ENCODE measurements around the gene MALT1. TPM values are rescaled to one million over a fixed set of nuclear protein-coding genes. Genes with fewer than 3 reads are reported as not detected.
"Not testable (repeated sequence)": the region's sequence is repeated elsewhere in the genome, so short reads cannot be mapped to it uniquely, and the experiment has no call there.

MALT1 gene
- polyA plus RNA-seq, 1 donor from 2014 or later: 40.5 TPM

DNA sequence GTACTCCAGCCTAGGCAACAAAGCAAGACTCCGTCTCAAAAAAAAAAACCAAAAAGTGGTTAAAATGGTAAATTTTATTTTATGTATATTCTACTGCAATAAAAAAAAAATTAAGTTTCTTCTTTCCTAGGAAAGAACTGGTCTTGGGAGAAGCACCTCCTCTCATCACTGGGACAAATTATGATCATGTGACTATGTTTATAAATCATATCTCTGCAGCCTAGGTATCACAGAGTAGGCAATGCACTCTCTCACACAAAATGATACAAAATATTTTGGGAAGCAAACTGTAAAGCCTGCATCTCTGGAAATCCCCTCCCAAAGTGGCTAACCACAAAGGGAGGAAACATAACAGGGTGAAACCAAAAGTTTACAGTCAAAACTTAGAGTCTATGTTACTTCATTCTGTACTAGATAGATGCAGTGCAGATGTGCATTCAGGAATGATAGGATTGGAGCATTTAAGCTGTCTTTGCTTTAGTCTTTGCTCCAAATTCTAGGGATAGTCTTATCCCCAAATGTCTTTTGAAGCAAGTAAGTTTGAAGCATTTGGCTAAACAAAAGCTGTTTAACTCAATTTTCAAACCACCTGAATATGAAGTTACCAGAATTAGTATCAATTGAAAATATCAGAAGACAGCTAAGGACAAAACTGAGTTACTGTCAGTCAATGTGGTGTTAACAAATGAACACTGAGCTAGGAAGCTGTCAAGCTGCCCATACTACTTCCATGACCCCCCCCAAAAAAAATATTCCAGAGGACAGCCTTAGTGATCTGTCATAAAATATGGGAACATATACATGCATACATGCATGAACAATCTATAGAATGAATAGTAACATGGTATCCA, 21.1 kb upstream of the MALT1 start:
- H3K4me2 ChIP-seq (ENCODE audit: low read length): no peak overlapping the region

DNA sequence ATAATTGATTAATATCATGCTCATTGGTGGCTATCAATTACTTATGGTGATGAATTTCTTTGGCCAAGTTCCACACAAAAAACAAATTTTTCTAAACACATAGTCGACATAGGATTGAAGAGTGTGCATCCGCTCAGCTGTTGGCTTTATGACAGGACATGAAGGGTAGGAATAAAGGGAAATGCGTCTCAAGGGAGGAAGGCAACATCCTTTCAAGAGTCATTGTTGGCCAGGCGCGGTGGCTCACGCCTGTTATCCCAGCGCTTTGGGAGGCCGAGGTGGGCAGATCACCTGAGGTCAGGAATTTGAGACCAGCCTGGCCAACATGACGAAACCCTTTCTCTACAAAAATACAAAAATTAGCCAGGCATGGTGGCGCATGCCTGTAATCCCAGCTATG, 20.4 kb upstream of the MALT1 start:
- H3K4me3 ChIP-seq (ENCODE audit: low read length); H3K79me2 ChIP-seq (replicated peaks; ENCODE audit: insufficient read depth, low read length); H2AFZ ChIP-seq (ENCODE audit: low read depth, low read length); H3K36me3 ChIP-seq (ENCODE audit: insufficient read depth, low read length); H3F3A ChIP-seq (ENCODE audit: insufficient read depth, low read length, poor library complexity, severe bottlenecking); H4K20me1 ChIP-seq (ENCODE audit: insufficient read depth); H3K9me3 ChIP-seq (ENCODE audit: low read length); H3K27ac ChIP-seq (ENCODE audit: low read length); H3K9me2 ChIP-seq (ENCODE audit: insufficient read depth, low read length); H3K9ac ChIP-seq (ENCODE audit: low read length); H3K27me3 ChIP-seq (ENCODE audit: insufficient read depth, low read depth, low read length); H3K4me2 ChIP-seq (ENCODE audit: low read length): not testable (repeated sequence)

More for the DNA sequence above, 21.1 kb upstream of the MALT1 start:
- Histone ChIP-seq H3F3A (ENCODE audit: insufficient read depth, low read length, poor library complexity, severe bottlenecking) (no peaks in the 10 kb centered on the region), H3K27me3 (ENCODE audit: insufficient read depth, low read depth, low read length) (no peaks in the 10 kb centered on the region), H3K79me2 (replicated peaks; ENCODE audit: insufficient read depth, low read length) (no peaks in the 10 kb centered on the region), H3K27ac (ENCODE audit: low read length) (no peak overlapping the region), H3K9ac (ENCODE audit: low read length) (no peak overlapping the region), H3K9me2 (ENCODE audit: insufficient read depth, low read length) (no peaks in the 10 kb centered on the region), H3K9me3 (ENCODE audit: low read length) (no peaks in the 10 kb centered on the region), H4K20me1 (ENCODE audit: insufficient read depth) (no peaks in the 10 kb centered on the region), H3K36me3 (ENCODE audit: insufficient read depth, low read length) (no peaks in the 10 kb centered on the region), H3K4me3 (ENCODE audit: low read length) (no peak overlapping the region), H2AFZ (ENCODE audit: low read depth, low read length) (no peak overlapping the region)
- TF ChIP-seq SMC3 (conservative IDR thresholded peaks at IDR 0.05; ENCODE audit: poor library complexity) (no peak), RAD21 (conservative IDR thresholded peaks at IDR 0.05) (no peak), MXI1 (conservative IDR thresholded peaks at IDR 0.05; ENCODE audit: poor library complexity, severe bottlenecking) (no peak), TAF1 (IDR thresholded peaks at IDR 0.05; ENCODE audit: low read depth) (no peak), EZH2 (IDR thresholded peaks at IDR 0.05; ENCODE audit: borderline replicate concordance, insufficient read depth, low read length, poor library complexity, severe bottlenecking) (no peak), POLR2AphosphoS5 (IDR thresholded peaks at IDR 0.05) (no peak), EP300 (conservative IDR thresholded peaks at IDR 0.05; ENCODE audit: poor library complexity, severe bottlenecking) (no peak)
- TF ChIP-seq, protein P1, sequence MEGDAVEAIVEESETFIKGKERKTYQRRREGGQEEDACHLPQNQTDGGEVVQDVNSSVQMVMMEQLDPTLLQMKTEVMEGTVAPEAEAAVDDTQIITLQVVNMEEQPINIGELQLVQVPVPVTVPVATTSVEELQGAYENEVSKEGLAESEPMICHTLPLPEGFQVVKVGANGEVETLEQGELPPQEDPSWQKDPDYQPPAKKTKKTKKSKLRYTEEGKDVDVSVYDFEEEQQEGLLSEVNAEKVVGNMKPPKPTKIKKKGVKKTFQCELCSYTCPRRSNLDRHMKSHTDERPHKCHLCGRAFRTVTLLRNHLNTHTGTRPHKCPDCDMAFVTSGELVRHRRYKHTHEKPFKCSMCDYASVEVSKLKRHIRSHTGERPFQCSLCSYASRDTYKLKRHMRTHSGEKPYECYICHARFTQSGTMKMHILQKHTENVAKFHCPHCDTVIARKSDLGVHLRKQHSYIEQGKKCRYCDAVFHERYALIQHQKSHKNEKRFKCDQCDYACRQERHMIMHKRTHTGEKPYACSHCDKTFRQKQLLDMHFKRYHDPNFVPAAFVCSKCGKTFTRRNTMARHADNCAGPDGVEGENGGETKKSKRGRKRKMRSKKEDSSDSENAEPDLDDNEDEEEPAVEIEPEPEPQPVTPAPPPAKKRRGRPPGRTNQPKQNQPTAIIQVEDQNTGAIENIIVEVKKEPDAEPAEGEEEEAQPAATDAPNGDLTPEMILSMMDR (IDR thresholded peaks at IDR 0.05; ENCODE audit: poor library complexity, severe bottlenecking): no peak
- TF ChIP-seq, protein P2, sequence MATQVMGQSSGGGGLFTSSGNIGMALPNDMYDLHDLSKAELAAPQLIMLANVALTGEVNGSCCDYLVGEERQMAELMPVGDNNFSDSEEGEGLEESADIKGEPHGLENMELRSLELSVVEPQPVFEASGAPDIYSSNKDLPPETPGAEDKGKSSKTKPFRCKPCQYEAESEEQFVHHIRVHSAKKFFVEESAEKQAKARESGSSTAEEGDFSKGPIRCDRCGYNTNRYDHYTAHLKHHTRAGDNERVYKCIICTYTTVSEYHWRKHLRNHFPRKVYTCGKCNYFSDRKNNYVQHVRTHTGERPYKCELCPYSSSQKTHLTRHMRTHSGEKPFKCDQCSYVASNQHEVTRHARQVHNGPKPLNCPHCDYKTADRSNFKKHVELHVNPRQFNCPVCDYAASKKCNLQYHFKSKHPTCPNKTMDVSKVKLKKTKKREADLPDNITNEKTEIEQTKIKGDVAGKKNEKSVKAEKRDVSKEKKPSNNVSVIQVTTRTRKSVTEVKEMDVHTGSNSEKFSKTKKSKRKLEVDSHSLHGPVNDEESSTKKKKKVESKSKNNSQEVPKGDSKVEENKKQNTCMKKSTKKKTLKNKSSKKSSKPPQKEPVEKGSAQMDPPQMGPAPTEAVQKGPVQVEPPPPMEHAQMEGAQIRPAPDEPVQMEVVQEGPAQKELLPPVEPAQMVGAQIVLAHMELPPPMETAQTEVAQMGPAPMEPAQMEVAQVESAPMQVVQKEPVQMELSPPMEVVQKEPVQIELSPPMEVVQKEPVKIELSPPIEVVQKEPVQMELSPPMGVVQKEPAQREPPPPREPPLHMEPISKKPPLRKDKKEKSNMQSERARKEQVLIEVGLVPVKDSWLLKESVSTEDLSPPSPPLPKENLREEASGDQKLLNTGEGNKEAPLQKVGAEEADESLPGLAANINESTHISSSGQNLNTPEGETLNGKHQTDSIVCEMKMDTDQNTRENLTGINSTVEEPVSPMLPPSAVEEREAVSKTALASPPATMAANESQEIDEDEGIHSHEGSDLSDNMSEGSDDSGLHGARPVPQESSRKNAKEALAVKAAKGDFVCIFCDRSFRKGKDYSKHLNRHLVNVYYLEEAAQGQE (IDR thresholded peaks at IDR 0.05; ENCODE audit: borderline replicate concordance): no peak

DNA sequence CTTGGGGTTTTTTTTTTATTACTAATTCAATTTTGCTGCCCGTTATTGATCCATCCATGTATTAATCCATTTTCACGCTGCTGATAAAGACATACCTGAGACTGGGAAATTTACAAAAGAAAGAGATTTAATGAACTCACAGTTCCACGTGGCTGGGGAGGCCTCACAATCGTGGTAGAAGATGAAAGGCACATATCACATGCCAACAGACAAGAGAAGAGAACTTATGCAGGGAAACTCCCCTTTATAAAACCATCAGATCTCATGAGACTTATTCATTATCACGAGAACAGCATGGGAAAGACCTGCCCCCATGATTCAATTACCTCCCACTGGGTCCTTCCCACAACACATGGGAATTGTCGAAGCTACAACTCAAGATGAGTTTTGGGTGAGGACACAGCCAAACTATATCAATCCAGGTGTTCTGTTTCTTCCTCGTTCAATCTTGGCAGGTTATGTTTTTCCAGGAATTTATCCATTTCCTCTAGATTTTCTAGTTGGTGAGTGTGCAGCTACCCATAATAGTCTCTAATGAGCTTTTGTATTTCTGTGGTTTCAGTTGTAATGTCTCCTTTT, 18.0 kb upstream of the MALT1 start:
- not testable (repeated sequence) for H3K9me3 ChIP-seq (ENCODE audit: low read length); H2AFZ ChIP-seq (ENCODE audit: low read depth, low read length); H3K36me3 ChIP-seq (ENCODE audit: insufficient read depth, low read length); H3K9me2 ChIP-seq (ENCODE audit: insufficient read depth, low read length); H3K27me3 ChIP-seq (ENCODE audit: insufficient read depth, low read depth, low read length); H3K4me2 ChIP-seq (ENCODE audit: low read length); H4K20me1 ChIP-seq (ENCODE audit: insufficient read depth); H3K9ac ChIP-seq (ENCODE audit: low read length); H3K4me3 ChIP-seq (ENCODE audit: low read length); H3K79me2 ChIP-seq (replicated peaks; ENCODE audit: insufficient read depth, low read length); H3K27ac ChIP-seq (ENCODE audit: low read length); H3F3A ChIP-seq (ENCODE audit: insufficient read depth, low read length, poor library complexity, severe bottlenecking)
